ENCODE data around the gene NKX2-1. TPM values are rescaled to one million over a fixed set of nuclear protein-coding genes. Genes with fewer than 3 reads are reported as not detected.

The NKX2-1 gene
- polyA plus RNA-seq, 1 experiment, result not detected

- ChIA-PET CTCF (no interaction called here), POLR2A (no interaction called here)
- Histone ChIP-seq H3K36me3 (ENCODE audit: control insufficient read depth, insufficient read depth, low read length) (no peaks in the 10 kb centered on the region), H3K27me3 (ENCODE audit: control insufficient read depth, insufficient read depth, low read length) (peaks cover 53% of the 10 kb centered on the region), H3K4me3 (ENCODE audit: low read depth, low read length) (no peak overlapping the region)
- TF ChIP-seq, protein P1, sequence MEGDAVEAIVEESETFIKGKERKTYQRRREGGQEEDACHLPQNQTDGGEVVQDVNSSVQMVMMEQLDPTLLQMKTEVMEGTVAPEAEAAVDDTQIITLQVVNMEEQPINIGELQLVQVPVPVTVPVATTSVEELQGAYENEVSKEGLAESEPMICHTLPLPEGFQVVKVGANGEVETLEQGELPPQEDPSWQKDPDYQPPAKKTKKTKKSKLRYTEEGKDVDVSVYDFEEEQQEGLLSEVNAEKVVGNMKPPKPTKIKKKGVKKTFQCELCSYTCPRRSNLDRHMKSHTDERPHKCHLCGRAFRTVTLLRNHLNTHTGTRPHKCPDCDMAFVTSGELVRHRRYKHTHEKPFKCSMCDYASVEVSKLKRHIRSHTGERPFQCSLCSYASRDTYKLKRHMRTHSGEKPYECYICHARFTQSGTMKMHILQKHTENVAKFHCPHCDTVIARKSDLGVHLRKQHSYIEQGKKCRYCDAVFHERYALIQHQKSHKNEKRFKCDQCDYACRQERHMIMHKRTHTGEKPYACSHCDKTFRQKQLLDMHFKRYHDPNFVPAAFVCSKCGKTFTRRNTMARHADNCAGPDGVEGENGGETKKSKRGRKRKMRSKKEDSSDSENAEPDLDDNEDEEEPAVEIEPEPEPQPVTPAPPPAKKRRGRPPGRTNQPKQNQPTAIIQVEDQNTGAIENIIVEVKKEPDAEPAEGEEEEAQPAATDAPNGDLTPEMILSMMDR (IDR thresholded peaks at IDR 0.05; ENCODE audit: insufficient read depth, low read depth, low read length), result no peak
- DNase-seq (ENCODE audit: low read depth), result no peak
These were observed 13.1 kb downstream of the NKX2-1 start for GRCh38 chr14:36506732-36507614.

- TF ChIP-seq, protein P1 (IDR thresholded peaks at IDR 0.05; ENCODE audit: insufficient read depth, low read depth, low read length), result no peak
- DNase-seq (ENCODE audit: low read depth), result no peak
- Histone ChIP-seq H3K36me3 (ENCODE audit: control insufficient read depth, insufficient read depth, low read length) (no peaks in the 10 kb centered on the region), H3K4me3 (ENCODE audit: low read depth, low read length) (no peak overlapping the region), H3K27me3 (ENCODE audit: control insufficient read depth, insufficient read depth, low read length) (peaks cover 53% of the 10 kb centered on the region)
- CTCF ChIA-PET, result no interaction called here
- POLR2A ChIA-PET, result no interaction called here
These were observed 13.9 kb downstream of the NKX2-1 start for GRCh38 chr14:36505892-36506731.

DNA sequence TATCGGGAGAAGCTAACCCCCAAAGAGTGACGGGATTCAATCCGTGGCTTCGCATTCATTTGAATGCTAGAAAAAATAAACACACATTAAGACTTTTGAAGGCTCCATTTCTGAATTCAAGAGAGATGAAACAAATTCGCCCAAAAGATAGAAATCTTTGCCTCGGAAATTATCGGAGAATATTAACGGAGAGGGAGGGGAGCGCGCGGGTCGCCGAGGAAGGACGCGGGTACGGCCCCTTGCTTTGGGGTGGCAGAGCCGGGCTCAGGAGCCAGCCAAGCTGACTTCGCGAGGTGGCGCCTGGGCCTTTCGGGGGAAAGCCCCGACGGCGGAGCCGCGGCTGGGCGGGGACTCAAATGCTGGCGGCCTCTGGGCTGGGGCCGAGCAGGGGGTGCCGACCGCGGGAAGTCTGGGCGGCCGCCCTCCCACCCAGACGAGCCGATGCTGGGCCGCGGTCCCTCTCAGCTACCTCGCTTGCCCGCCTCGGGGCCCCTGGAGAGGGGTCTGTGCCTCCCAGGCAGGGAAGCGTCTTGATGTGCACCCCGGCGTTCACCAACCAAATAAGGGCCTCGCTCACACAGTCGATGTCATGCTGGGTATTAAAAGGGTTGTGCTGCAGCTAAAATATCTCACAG lies 14.7 kb downstream of the NKX2-1 start:
- TF ChIP-seq, protein P1 (IDR thresholded peaks at IDR 0.05; ENCODE audit: insufficient read depth, low read depth, low read length), result no peak
- Histone ChIP-seq H3K27me3 (ENCODE audit: control insufficient read depth, insufficient read depth, low read length) (peaks cover 48% of the 10 kb centered on the region), H3K36me3 (ENCODE audit: control insufficient read depth, insufficient read depth, low read length) (no peaks in the 10 kb centered on the region), H3K4me3 (ENCODE audit: low read depth, low read length) (no peak overlapping the region)
- ChIA-PET CTCF (no interaction called here), POLR2A (no interaction called here)
- DNase-seq (ENCODE audit: low read depth), result no peak

GRCh38 chr14:36504771-36505175 lies 15.3 kb downstream of the NKX2-1 start:
- H3K4me3 ChIP-seq (ENCODE audit: low read depth, low read length), result no peak overlapping the region
- no peaks in the 10 kb centered on the region for H3K36me3 ChIP-seq (ENCODE audit: control insufficient read depth, insufficient read depth, low read length)
- DNase-seq (ENCODE audit: low read depth), result no peak
- TF ChIP-seq, protein P1 (IDR thresholded peaks at IDR 0.05; ENCODE audit: insufficient read depth, low read depth, low read length), result no peak
- peaks cover 43% of the 10 kb centered on the region for H3K27me3 ChIP-seq (ENCODE audit: control insufficient read depth, insufficient read depth, low read length)
- ChIA-PET POLR2A (no interaction called here), CTCF (no interaction called here)
